ENCODE results near the gene PRKCE. TPM values are rescaled to one million over a fixed set of nuclear protein-coding genes. Genes with fewer than 3 reads are reported as not detected.
"Not testable (repeated sequence)": the region's sequence is repeated elsewhere in the genome, so short reads cannot be mapped to it uniquely, and the experiment has no call there.

PRKCE gene
- total RNA-seq, 1 experiment from 2014 or later = 14.0 TPM

GRCh38 chr2:45889620-45890370 is 238.3 kb downstream of the PRKCE start:
- H3K4me3 ChIP-seq (ENCODE audit: low read depth in 2 of 2, low read length in 2 of 2) = no peak overlapping the region
- no peaks in the 10 kb centered on the region for H3K36me3 ChIP-seq (ENCODE audit: control insufficient read depth, insufficient read depth, low read length)
- ATAC-seq (no peak), DNase-seq (ENCODE audit: low read depth, low spot score) (no peak)
- intact Hi-C loops (cut with micrococcal nuclease; ENCODE audit: unreplicated experiment) = no loop called here
- no TSS peak for BruUV-seq (replicated peaks)
- H3K27ac ChIP-seq (ENCODE audit: low read length) = no peak overlapping the region
- H3K27me3 ChIP-seq (ENCODE audit: control insufficient read depth, insufficient read depth, low read length) = no peaks in the 10 kb centered on the region
- POLR2A ChIA-PET = no interaction called here
- in situ Hi-C loops (cut with HindIII; ENCODE audit: low pct_unique_long_range_greater_than_20kb, low sequenced_read_pairs) = no loop called here
- no peak for TF ChIP-seq SIN3A (IDR thresholded peaks at IDR 0.05; ENCODE audit: borderline replicate concordance, insufficient read depth, low read depth, low read length)
- TF ChIP-seq, protein P1, sequence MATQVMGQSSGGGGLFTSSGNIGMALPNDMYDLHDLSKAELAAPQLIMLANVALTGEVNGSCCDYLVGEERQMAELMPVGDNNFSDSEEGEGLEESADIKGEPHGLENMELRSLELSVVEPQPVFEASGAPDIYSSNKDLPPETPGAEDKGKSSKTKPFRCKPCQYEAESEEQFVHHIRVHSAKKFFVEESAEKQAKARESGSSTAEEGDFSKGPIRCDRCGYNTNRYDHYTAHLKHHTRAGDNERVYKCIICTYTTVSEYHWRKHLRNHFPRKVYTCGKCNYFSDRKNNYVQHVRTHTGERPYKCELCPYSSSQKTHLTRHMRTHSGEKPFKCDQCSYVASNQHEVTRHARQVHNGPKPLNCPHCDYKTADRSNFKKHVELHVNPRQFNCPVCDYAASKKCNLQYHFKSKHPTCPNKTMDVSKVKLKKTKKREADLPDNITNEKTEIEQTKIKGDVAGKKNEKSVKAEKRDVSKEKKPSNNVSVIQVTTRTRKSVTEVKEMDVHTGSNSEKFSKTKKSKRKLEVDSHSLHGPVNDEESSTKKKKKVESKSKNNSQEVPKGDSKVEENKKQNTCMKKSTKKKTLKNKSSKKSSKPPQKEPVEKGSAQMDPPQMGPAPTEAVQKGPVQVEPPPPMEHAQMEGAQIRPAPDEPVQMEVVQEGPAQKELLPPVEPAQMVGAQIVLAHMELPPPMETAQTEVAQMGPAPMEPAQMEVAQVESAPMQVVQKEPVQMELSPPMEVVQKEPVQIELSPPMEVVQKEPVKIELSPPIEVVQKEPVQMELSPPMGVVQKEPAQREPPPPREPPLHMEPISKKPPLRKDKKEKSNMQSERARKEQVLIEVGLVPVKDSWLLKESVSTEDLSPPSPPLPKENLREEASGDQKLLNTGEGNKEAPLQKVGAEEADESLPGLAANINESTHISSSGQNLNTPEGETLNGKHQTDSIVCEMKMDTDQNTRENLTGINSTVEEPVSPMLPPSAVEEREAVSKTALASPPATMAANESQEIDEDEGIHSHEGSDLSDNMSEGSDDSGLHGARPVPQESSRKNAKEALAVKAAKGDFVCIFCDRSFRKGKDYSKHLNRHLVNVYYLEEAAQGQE (IDR thresholded peaks at IDR 0.05; ENCODE audit: insufficient read depth in 1 of 2, low read depth in 2 of 2, low read length in 1 of 2) = no peak
- TF ChIP-seq TCF7L2 (IDR thresholded peaks at IDR 0.05; ENCODE audit: low read depth, low read length) = no peak
- TF ChIP-seq, protein P2, sequence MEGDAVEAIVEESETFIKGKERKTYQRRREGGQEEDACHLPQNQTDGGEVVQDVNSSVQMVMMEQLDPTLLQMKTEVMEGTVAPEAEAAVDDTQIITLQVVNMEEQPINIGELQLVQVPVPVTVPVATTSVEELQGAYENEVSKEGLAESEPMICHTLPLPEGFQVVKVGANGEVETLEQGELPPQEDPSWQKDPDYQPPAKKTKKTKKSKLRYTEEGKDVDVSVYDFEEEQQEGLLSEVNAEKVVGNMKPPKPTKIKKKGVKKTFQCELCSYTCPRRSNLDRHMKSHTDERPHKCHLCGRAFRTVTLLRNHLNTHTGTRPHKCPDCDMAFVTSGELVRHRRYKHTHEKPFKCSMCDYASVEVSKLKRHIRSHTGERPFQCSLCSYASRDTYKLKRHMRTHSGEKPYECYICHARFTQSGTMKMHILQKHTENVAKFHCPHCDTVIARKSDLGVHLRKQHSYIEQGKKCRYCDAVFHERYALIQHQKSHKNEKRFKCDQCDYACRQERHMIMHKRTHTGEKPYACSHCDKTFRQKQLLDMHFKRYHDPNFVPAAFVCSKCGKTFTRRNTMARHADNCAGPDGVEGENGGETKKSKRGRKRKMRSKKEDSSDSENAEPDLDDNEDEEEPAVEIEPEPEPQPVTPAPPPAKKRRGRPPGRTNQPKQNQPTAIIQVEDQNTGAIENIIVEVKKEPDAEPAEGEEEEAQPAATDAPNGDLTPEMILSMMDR (IDR thresholded peaks at IDR 0.05) = no peak
- no peak for TF ChIP-seq POLR2AphosphoS5 (IDR thresholded peaks at IDR 0.05; ENCODE audit: low read depth, low read length)
- CTCF ChIA-PET = interaction anchor here (0.6 kb wide), 1 partner anchor 110 kb away, joined by 3 read pairs; no protein-coding TSS in a partner anchor
- H3K9me3 ChIP-seq (ENCODE audit: control insufficient read depth, insufficient read depth, low read depth, low read length) = no peaks in the 10 kb centered on the region
- H3K4me1 ChIP-seq (ENCODE audit: control insufficient read depth, insufficient read depth, low read length) = no peaks in the 10 kb centered on the region

DNA sequence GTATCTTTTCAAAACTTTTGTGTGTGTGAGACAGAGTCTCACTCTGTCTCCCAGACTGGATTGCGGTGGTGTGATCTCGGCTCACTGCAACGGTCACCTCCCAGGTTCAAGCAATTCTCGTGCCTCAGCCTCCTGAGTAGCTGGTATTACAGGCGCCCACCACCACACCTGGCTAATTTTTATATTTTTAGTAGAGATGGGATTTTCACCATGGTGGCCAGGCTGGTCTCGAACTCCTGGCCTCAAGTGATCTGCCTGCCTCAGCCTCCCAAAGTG is 238.8 kb downstream of the PRKCE start:
- H3K36me3 ChIP-seq (ENCODE audit: control insufficient read depth, insufficient read depth, low read length); BruUV-seq (replicated peaks); ATAC-seq; CTCF ChIA-PET; POLR2A ChIA-PET; H3K4me1 ChIP-seq (ENCODE audit: control insufficient read depth, insufficient read depth, low read length); DNase-seq (ENCODE audit: low read depth, low spot score); H3K9me3 ChIP-seq (ENCODE audit: control insufficient read depth, insufficient read depth, low read depth, low read length); H3K4me3 ChIP-seq (ENCODE audit: low read depth in 2 of 2, low read length in 2 of 2); intact Hi-C loops (cut with micrococcal nuclease; ENCODE audit: unreplicated experiment); in situ Hi-C loops (cut with HindIII; ENCODE audit: low pct_unique_long_range_greater_than_20kb, low sequenced_read_pairs); H3K27ac ChIP-seq (ENCODE audit: low read length); H3K27me3 ChIP-seq (ENCODE audit: control insufficient read depth, insufficient read depth, low read length): not testable (repeated sequence)

- ATAC-seq = no peak
- in situ Hi-C loops (cut with HindIII; ENCODE audit: low pct_unique_long_range_greater_than_20kb, low sequenced_read_pairs) (no loop called here), intact Hi-C loops (cut with micrococcal nuclease; ENCODE audit: unreplicated experiment) (no loop called here)
- Histone ChIP-seq H3K4me1 (ENCODE audit: control insufficient read depth, insufficient read depth, low read length) (no peaks in the 10 kb centered on the region), H3K27ac (ENCODE audit: low read length) (no peak overlapping the region), H3K4me3 (ENCODE audit: low read depth in 2 of 2, low read length in 2 of 2) (no peak overlapping the region), H3K27me3 (ENCODE audit: control insufficient read depth, insufficient read depth, low read length) (no peaks in the 10 kb centered on the region), H3K9me3 (ENCODE audit: control insufficient read depth, insufficient read depth, low read depth, low read length) (no peaks in the 10 kb centered on the region), H3K36me3 (ENCODE audit: control insufficient read depth, insufficient read depth, low read length) (no peaks in the 10 kb centered on the region)
- ChIA-PET POLR2A (no interaction called here), CTCF (no interaction called here)
- no peak for DNase-seq (ENCODE audit: low read depth, low spot score)
- TF ChIP-seq TCF7L2 (IDR thresholded peaks at IDR 0.05; ENCODE audit: low read depth, low read length) = no peak
- no peak for TF ChIP-seq POLR2AphosphoS5 (IDR thresholded peaks at IDR 0.05; ENCODE audit: low read depth, low read length)
- TF ChIP-seq SIN3A (IDR thresholded peaks at IDR 0.05; ENCODE audit: borderline replicate concordance, insufficient read depth, low read depth, low read length) = no peak
- TF ChIP-seq, protein P2 (IDR thresholded peaks at IDR 0.05) = no peak
- TF ChIP-seq, protein P1 (IDR thresholded peaks at IDR 0.05; ENCODE audit: insufficient read depth in 1 of 2, low read depth in 2 of 2, low read length in 1 of 2) = no peak
- BruUV-seq (replicated peaks) = no TSS peak
Observed at GRCh38 chr2:45890819-45891218, 239.3 kb downstream of the PRKCE start.
